HS-27A (cell line): Measurements from ENCODE around the gene SDR42E1.
"Not testable (repeated sequence)": the region's sequence is repeated elsewhere in the genome, so short reads cannot be mapped to it uniquely, and the experiment has no call there.

Source experiments
- DNase-seq: peaks from one replicate; pipeline ENCODE4 v3.0.0-alpha.2; 2012; ENCODE audit warnings: low read depth, missing footprints

The SDR42E1 gene

GRCh38 chr16:82005027-82005830 lies 6.0 kb downstream of the SDR42E1 start:
- DNase-seq: no peak

GRCh38 chr16:82004601-82005000 lies 6.7 kb downstream of the SDR42E1 start:
- no peak for DNase-seq

- DNase-seq: no peak
These were observed 8.4 kb downstream of the SDR42E1 start for GRCh38 chr16:82002831-82003230.

GRCh38 chr16:81997738-81998137 lies 13.5 kb downstream of the SDR42E1 start:
- DNase-seq: peak; percentile 85

- peak; percentile 66 for DNase-seq
These were observed 14.4 kb downstream of the SDR42E1 start for GRCh38 chr16:81996664-81997509.

GRCh38 chr16:81995651-81996050 lies 15.6 kb downstream of the SDR42E1 start:
- no peak for DNase-seq

- DNase-seq: no peak
These were observed 16.8 kb downstream of the SDR42E1 start for GRCh38 chr16:81994485-81994884.

GRCh38 chr16:81992859-81993258 lies 18.4 kb downstream of the SDR42E1 start:
- no peak for DNase-seq

- DNase-seq: no peak
These were observed 23.6 kb downstream of the SDR42E1 start for GRCh38 chr16:81987706-81988105.

- no peak for DNase-seq
These were observed 24.1 kb downstream of the SDR42E1 start for GRCh38 chr16:81987121-81987520.

- DNase-seq: not testable (repeated sequence)
These were observed 33.8 kb downstream of the SDR42E1 start for GRCh38 chr16:81977335-81977942.

GRCh38 chr16:81975637-81976036 lies 35.6 kb downstream of the SDR42E1 start:
- DNase-seq: no peak

GRCh38 chr16:81973737-81974136 lies 37.5 kb downstream of the SDR42E1 start:
- no peak for DNase-seq

GRCh38 chr16:81971853-81972252 lies 39.4 kb downstream of the SDR42E1 start:
- DNase-seq: no peak

GRCh38 chr16:81967358-81967757 lies 43.9 kb downstream of the SDR42E1 start:
- DNase-seq: no peak

GRCh38 chr16:81964808-81965207 lies 46.5 kb downstream of the SDR42E1 start:
- DNase-seq: no peak

- no peak for DNase-seq
These were observed 54.9 kb downstream of the SDR42E1 start for GRCh38 chr16:81956213-81956948.

GRCh38 chr16:81951564-81951963 lies 59.7 kb downstream of the SDR42E1 start:
- no peak for DNase-seq

- peak; percentile 38 for DNase-seq
These were observed 65.1 kb downstream of the SDR42E1 start for GRCh38 chr16:81946206-81946605.

GRCh38 chr16:81945665-81946064 lies 65.6 kb downstream of the SDR42E1 start:
- no peak for DNase-seq

- no peak for DNase-seq
These were observed 69.2 kb downstream of the SDR42E1 start for GRCh38 chr16:81942007-81942601.
